Activated T-helper 1 cell treated with anti-CD3 and anti-CD28 coated beads, Interleukin-12 subunit alpha, Interleukin-12 subunit beta, Interleukin-2, Interleukin-4 antibody, amounts not matched to agents 30 ng/mL and 10 ng/mL and 1 ng/mL, durations not matched to agents 14 hours and 24 hours and 36 hours (primary cell): ENCODE measurements around the gene IPO13. TPM values are rescaled to one million over a fixed set of nuclear protein-coding genes. Genes with fewer than 3 reads are reported as not detected.

Experiments used
- DNase-seq: peaks from one replicate; pipeline ENCODE4 v3.0.0; 2021; ENCODE audit warnings: low spot score
- H3K27ac Mint-ChIP-seq: one replicate; pipeline ENCODE4 v1.8.0; 2021; ENCODE audit warnings: mild to moderate bottlenecking, mixed read lengths
- H3K27me3 Mint-ChIP-seq: one replicate; pipeline ENCODE4 v1.8.0; 2022; ENCODE audit warnings: mild to moderate bottlenecking, moderate library complexity, mixed read lengths; ENCODE audit not compliant: insufficient read depth
- H3K36me3 Mint-ChIP-seq: one replicate; pipeline ENCODE4 v1.8.0; 2021; ENCODE audit warnings: low read depth, mixed read lengths
- H3K4me1 Mint-ChIP-seq: one replicate; pipeline ENCODE4 v1.8.0; 2021; ENCODE audit warnings: low read depth, mixed read lengths
- H3K4me3 Mint-ChIP-seq: one replicate; pipeline ENCODE4 v1.8.0; 2021; ENCODE audit warnings: mild to moderate bottlenecking, moderate library complexity, mixed read lengths
- H3K9me3 Mint-ChIP-seq: one replicate; pipeline ENCODE4 v1.8.0; 2021; ENCODE audit warnings: mixed read lengths
- intact Hi-C: fragments of 100-400 bp; cut with micrococcal nuclease; formaldehyde crosslinking; loops from one replicate; pipeline ENCODE4 v1.15.1; 2024
- total RNA-seq: library from RNA; stranded (reverse); gene quantifications from 2 replicates; pipeline ENCODE4 v1.2.3, GENCODE V29; 2022

The IPO13 gene
- total RNA-seq, 1 donor from 2014 or later, result 33.9 TPM

DNA sequence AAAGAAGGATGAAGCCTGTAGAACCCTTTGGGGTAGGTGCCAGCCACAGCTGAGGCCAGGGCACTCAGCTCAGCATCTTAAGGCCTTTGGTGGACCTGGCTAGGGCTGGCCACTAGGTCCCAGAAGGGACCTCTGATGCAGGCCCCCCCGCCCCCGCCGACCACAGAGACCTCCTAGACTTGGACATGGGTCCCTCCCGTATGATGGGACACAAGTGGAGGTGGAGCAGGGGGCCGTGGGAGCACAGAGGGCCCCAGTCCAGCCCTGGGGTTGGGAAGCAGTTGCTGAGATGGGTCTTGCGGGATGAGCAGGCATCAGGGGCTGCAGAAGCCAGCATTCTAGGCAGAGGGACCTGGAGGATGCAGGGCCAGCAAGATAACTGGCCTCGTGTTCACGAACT is 35.5 kb downstream of the IPO13 start:
- H3K27me3 Mint-ChIP-seq, result no peaks in the 10 kb centered on the region
- DNase-seq, result no peak
- intact Hi-C loops, result no loop called here
- no peak overlapping the region for H3K4me3 Mint-ChIP-seq
- peaks cover 26% of the 10 kb centered on the region for H3K4me1 Mint-ChIP-seq
- no peak overlapping the region for H3K27ac Mint-ChIP-seq
- H3K36me3 Mint-ChIP-seq, result peaks cover 17% of the 10 kb centered on the region
- no peaks in the 10 kb centered on the region for H3K9me3 Mint-ChIP-seq

- peaks cover 11% of the 10 kb centered on the region for H3K36me3 Mint-ChIP-seq
- no peaks in the 10 kb centered on the region for H3K9me3 Mint-ChIP-seq
- peaks cover 21% of the 10 kb centered on the region for H3K4me1 Mint-ChIP-seq
- no peaks in the 10 kb centered on the region for H3K27me3 Mint-ChIP-seq
- DNase-seq, result no peak
- no peak overlapping the region for H3K27ac Mint-ChIP-seq
- intact Hi-C loops, result no loop called here
- H3K4me3 Mint-ChIP-seq, result no peak overlapping the region
Measured at GRCh38 chr1:43982808-43983207, 36.1 kb downstream of the IPO13 start.

GRCh38 chr1:43983253-43983899 is 36.6 kb downstream of the IPO13 start:
- H3K4me3 Mint-ChIP-seq, result no peak overlapping the region
- no peak overlapping the region for H3K27ac Mint-ChIP-seq
- H3K27me3 Mint-ChIP-seq, result no peaks in the 10 kb centered on the region
- H3K4me1 Mint-ChIP-seq, result peaks cover 15% of the 10 kb centered on the region
- H3K9me3 Mint-ChIP-seq, result no peaks in the 10 kb centered on the region
- intact Hi-C loops, result no loop called here
- no peak for DNase-seq
- H3K36me3 Mint-ChIP-seq, result peaks cover 8% of the 10 kb centered on the region

- no peaks in the 10 kb centered on the region for H3K27me3 Mint-ChIP-seq
- no peak overlapping the region for H3K27ac Mint-ChIP-seq
Measured at GRCh38 chr1:43984855-43985254, 38.1 kb downstream of the IPO13 start.

GRCh38 chr1:43985984-43986595 is 39.3 kb downstream of the IPO13 start:
- Mint-ChIP-seq H3K27me3 (no peaks in the 10 kb centered on the region), H3K36me3 (peaks cover 6% of the 10 kb centered on the region), H3K27ac (no peak overlapping the region), H3K4me1 (no peaks in the 10 kb centered on the region), H3K4me3 (no peak overlapping the region), H3K9me3 (no peaks in the 10 kb centered on the region)
- intact Hi-C loops, result no loop called here
- no peak for DNase-seq

More at GRCh38 chr1:43984855-43985254, 38.1 kb downstream of the IPO13 start:
- Mint-ChIP-seq H3K36me3 (peaks cover 7% of the 10 kb centered on the region), H3K4me1 (peaks cover 10% of the 10 kb centered on the region), H3K4me3 (no peak overlapping the region), H3K9me3 (no peaks in the 10 kb centered on the region)
- intact Hi-C loops, result no loop called here
- no peak for DNase-seq

GRCh38 chr1:43986712-43987111 is 40.0 kb downstream of the IPO13 start:
- H3K4me3 Mint-ChIP-seq, result no peak overlapping the region
- DNase-seq, result no peak
- H3K36me3 Mint-ChIP-seq, result peaks cover 6% of the 10 kb centered on the region
- H3K27me3 Mint-ChIP-seq, result no peaks in the 10 kb centered on the region
- intact Hi-C loops, result no loop called here
- H3K4me1 Mint-ChIP-seq, result no peaks in the 10 kb centered on the region
- no peak overlapping the region for H3K27ac Mint-ChIP-seq
- H3K9me3 Mint-ChIP-seq, result no peaks in the 10 kb centered on the region

- Mint-ChIP-seq H3K27ac (no peak overlapping the region), H3K4me3 (no peak overlapping the region), H3K9me3 (no peaks in the 10 kb centered on the region), H3K4me1 (peaks cover 5% of the 10 kb centered on the region), H3K27me3 (no peaks in the 10 kb centered on the region), H3K36me3 (peaks cover 3% of the 10 kb centered on the region)
- DNase-seq, result no peak
- intact Hi-C loops, result no loop called here
Measured at GRCh38 chr1:43987159-43987902, 40.6 kb downstream of the IPO13 start.

- Mint-ChIP-seq H3K27ac (no peak overlapping the region), H3K27me3 (no peaks in the 10 kb centered on the region), H3K4me3 (peak overlapping the region; percentile 91), H3K36me3 (peaks cover 5% of the 10 kb centered on the region), H3K9me3 (no peaks in the 10 kb centered on the region), H3K4me1 (peaks cover 13% of the 10 kb centered on the region)
- intact Hi-C loops, result loop anchor here (1.0 kb wide), 4 partner anchors 16 to 283 kb away; partner anchors contain the start of genes ATP6V0B, IPO13 and ST3GAL3
- no peak for DNase-seq
Measured at GRCh38 chr1:43990271-43991199, 43.8 kb downstream of the IPO13 start.

DNA sequence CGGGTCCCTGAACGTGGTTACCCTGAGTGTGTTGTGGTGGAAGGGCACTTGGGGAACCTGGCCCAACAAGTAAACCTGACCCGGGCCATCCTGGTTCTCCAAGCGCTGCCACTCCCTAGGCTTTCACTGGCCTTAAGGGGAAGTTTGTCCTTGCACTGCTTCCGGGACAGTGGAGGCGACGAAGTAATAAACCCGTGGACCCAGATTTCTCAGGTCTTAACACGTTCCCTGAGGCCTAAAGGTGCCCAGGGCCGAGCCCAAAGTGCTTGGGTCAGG is 44.4 kb downstream of the IPO13 start:
- no peak for DNase-seq
- H3K27ac Mint-ChIP-seq, result peak overlapping the region; percentile 82
- no peaks in the 10 kb centered on the region for H3K27me3 Mint-ChIP-seq
- no peaks in the 10 kb centered on the region for H3K9me3 Mint-ChIP-seq
- intact Hi-C loops, result loop anchor here (1.0 kb wide), 4 partner anchors 17 to 284 kb away; partner anchors contain the start of genes ATP6V0B, IPO13 and ST3GAL3
- H3K4me3 Mint-ChIP-seq, result peak overlapping the region; percentile 91
- H3K4me1 Mint-ChIP-seq, result peaks cover 13% of the 10 kb centered on the region
- peaks cover 3% of the 10 kb centered on the region for H3K36me3 Mint-ChIP-seq

DNA sequence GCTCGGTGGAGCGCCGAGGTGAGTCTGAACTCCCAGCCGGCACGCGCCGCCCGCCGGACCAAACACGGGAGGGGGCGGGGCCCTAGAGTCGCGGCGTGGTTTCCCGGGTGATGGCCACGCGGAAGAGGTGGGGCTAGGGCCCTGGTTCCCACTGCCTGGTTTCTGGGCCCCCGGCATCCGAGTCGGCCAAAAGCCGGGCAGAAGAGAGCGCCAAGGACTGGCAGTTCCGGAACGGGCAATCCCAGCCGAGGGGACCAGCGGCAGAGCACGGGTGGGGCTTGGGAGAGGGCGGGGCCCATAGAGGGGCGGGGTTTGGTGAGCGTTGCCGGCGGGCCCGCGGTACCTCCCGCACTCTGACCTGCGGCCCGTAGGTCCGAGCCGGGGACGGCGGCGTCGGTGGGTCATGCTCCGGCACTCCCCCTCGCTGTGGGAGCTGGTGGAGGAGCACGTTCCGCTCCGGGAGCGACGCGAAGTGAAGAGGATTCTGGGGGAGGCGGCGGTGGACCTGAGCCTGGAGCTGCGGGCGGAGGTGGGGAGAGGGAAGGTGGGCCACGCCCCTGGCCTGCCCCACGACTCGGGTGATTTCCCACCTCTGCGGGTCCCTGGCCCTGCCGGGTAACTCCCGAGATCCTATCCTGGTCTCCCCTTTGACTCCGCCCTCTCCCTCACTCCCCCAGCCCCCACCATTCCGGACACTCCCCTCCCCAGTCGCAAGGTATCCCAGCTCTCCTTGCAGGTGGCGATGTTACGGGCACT is 44.9 kb downstream of the IPO13 start, which contains the start of gene CCDC24:
Gene CCDC24, plus strand, starts transcription at position 124 of the 756 bp plus-strand sequence. Its CDS starts 280 bp downstream, at position 404.
- Mint-ChIP-seq H3K4me1 (peaks cover 13% of the 10 kb centered on the region), H3K27me3 (no peaks in the 10 kb centered on the region), H3K36me3 (peaks cover 3% of the 10 kb centered on the region), H3K9me3 (no peaks in the 10 kb centered on the region), H3K4me3 (peak within 1 kb of the TSS; percentile 91), H3K27ac (peak within 1 kb of the TSS; percentile 82)
- intact Hi-C loops, result loop anchor here (1.0 kb wide), 4 partner anchors 17 to 284 kb away; partner anchors contain the start of genes ATP6V0B, IPO13 and ST3GAL3
- DNase-seq, result peak; percentile 74

DNA sequence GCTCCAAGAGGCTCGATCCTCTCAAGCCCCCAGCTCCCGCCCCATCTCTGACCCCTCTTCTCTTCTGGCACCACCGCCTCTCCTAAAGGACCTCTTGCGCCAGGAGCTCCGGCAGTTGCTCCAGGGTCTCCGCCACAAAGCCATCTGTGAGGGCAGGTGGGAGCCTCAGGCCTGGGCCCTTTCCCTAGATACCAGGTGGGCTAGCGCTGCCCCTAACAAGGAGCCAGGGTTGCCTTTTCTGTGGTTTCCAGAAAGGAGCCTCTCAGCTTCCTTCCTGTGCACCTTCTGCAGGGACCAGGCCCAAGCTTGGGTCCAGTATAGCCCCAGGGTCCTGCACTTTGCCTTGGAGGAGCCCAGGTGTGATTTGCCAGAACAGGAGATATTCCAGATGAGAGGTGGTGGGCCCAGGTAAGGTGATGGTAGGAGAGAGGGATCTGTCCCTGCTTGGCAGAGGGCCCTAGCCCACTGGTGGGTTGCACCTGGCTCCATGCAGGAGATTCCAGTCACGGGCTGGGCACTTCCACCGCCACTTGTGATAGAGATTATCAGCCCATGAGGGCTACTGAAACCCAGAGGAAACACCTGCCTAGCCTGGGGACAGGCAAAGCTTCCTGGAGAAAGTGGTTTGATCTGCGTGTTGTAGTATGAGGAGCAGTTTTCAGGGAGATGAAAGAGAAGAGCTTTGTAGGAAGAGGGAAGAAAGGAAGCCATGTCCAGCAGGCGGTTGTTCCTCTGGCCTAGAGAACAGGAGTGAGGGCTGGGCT is 45.7 kb downstream of the IPO13 start:
- intact Hi-C loops, result no loop called here

More for the DNA sequence above, 45.7 kb downstream of the IPO13 start:
- Mint-ChIP-seq H3K4me3 (peak overlapping the region; percentile 91), H3K4me1 (peaks cover 13% of the 10 kb centered on the region), H3K27me3 (no peaks in the 10 kb centered on the region), H3K9me3 (no peaks in the 10 kb centered on the region), H3K27ac (peak overlapping the region; percentile 78), H3K36me3 (peaks cover 3% of the 10 kb centered on the region)
- DNase-seq, result no peak
